RCC 7860 (cell line): ENCODE results near the gene KCNE1.

ENCODE experiments used
- DNase-seq: peaks from one replicate; pipeline ENCODE4 v3.0.0-alpha.2; 2015; ENCODE audit warnings: low spot score
- FAIRE-seq: peaks from 2 replicates; lab custom pipeline; 2012; peaks lifted over from hg19 to GRCh38; lab: Jason Lieb, UNC

The KCNE1 gene

DNA sequence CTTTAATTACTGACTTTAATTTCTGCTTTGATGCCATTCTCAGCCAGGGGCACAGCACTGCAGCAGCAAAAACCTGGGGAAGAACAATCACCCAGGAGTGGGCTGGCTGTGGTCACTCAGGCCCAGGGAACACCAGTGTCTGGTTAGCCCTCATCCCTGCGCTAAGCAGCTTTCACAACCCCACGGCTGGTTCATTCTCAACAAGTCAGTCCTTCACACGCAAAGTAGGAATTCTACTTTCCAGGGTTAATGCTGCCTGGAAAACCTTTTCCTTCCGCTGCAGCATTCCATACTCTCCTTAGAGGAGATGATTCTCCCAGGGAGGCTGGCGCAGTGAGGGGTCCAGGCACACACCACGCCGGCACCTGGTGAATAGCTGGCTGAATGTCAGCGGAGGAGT, 24.3 kb upstream of the KCNE1 start:
- no peak for FAIRE-seq
- no peak for DNase-seq

GRCh38 chr21:34535886-34536285, 23.9 kb upstream of the KCNE1 start:
- FAIRE-seq, result no peak
- DNase-seq, result no peak

- FAIRE-seq, result peak; percentile 46
These were observed 22.5 kb upstream of the KCNE1 start for GRCh38 chr21:34534522-34534921.

DNA sequence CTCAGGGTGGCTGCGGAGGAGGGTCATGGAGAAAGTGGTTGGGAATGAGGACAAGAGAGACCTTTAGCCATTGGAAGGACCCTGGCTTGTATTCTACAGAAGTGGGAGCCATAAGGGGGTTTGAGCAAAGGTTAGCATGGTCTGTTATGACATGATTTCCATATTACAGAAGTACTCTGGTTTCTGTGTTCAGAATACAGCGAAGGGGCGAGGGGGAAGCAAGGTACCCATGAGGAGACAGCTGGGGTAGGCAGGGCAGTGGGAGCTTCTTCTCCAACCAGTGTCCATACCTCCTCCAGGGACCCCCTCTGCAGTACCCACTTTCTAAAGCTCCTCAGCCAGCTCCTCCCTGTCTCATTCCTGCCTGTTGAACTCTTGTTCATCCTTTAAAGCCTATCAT, 21.9 kb upstream of the KCNE1 start:
- no peak for DNase-seq
- FAIRE-seq, result no peak

More at GRCh38 chr21:34534522-34534921, 22.5 kb upstream of the KCNE1 start:
- DNase-seq, result peak; percentile 70

GRCh38 chr21:34531399-34531798, 19.4 kb upstream of the KCNE1 start:
- DNase-seq (no peak), FAIRE-seq (no peak)

DNA sequence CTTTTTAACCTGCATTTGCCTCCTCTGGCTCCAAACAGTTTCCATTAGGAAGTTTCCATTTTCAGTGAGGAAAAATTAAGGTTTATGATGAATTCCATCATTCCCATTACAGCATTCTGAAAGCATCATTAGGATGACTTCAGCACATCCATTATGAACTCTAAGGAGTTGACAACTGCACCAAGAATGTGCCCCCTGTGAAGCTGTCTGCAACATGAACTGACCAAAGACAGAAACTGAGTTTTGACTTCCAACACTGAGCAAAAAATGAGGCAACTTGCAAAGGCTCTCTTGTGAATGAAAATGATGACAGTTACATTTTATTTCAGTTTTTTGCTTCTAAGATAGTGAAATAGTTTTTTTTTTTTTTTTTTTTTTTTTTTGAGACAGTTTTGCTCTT, 18.3 kb upstream of the KCNE1 start:
- no peak for FAIRE-seq

GRCh38 chr21:34528131-34528561, 16.1 kb upstream of the KCNE1 start:
- FAIRE-seq (no peak), DNase-seq (no peak)

More for the DNA sequence above, 18.3 kb upstream of the KCNE1 start:
- DNase-seq, result peak; percentile 60

DNA sequence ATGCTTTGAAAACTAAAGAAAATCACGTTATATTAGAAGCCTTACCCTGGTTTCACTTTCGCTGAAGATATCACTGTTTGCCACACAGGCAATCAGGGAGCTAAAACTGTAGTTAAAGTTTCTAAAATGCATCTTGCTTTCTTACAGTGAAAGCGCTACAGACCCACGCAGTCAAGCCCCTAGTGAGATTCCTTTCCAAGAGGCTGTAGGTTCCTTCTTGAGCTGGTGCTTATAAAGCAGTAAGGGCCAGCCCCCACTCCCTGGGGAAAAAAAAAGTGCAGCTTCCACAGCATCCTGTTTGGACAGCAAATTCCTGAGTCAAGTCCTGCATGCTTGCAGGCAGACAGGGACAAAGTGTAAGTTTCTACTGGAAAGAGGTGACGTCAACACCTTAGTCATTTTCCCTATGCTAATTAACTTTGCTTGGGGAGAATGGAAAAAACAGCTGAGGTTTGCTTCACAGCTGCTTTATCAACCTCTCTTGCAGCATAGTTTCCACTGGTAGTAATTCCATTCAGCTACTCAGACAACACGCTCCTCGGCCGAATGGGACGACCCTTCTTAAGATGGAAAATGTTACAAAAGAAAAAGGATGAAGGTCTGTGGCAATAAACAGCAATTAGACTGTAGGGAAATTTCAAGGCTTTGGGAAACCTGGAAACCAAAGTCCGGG, 14.7 kb upstream of the KCNE1 start:
- FAIRE-seq, result peak; percentile 95
- peak; percentile 97 for DNase-seq

- FAIRE-seq (no peak), DNase-seq (peak; percentile 11)
These were observed 14.2 kb upstream of the KCNE1 start for GRCh38 chr21:34526241-34526617.

- no peak for FAIRE-seq
- peak; percentile 45 for DNase-seq
These were observed 12.9 kb upstream of the KCNE1 start for GRCh38 chr21:34524646-34525601.

GRCh38 chr21:34523019-34523555, 11.1 kb upstream of the KCNE1 start:
- DNase-seq (no peak), FAIRE-seq (no peak)

- FAIRE-seq (no peak), DNase-seq (no peak)
These were observed 10.3 kb upstream of the KCNE1 start for GRCh38 chr21:34522284-34522683.

DNA sequence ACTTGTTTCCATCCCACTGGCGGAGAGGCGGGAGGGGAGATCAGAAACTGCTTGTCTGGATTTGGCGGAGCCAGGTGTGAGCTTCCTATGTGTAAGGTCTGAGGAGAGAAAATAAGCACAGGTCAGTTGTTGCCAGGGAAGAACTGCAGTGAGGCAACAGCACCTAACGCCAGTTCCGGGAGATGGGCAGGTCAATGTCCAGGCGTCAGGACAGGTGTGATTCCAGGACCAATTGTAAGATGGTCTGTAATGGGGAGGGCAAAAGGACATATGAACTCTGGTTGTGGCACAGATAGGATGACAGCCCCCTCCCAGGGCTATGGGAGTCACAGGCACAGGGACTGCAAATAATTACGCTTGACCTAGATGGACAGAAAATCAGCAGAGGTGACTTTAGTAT, 9.6 kb upstream of the KCNE1 start:
- FAIRE-seq (no peak), DNase-seq (no peak)

DNA sequence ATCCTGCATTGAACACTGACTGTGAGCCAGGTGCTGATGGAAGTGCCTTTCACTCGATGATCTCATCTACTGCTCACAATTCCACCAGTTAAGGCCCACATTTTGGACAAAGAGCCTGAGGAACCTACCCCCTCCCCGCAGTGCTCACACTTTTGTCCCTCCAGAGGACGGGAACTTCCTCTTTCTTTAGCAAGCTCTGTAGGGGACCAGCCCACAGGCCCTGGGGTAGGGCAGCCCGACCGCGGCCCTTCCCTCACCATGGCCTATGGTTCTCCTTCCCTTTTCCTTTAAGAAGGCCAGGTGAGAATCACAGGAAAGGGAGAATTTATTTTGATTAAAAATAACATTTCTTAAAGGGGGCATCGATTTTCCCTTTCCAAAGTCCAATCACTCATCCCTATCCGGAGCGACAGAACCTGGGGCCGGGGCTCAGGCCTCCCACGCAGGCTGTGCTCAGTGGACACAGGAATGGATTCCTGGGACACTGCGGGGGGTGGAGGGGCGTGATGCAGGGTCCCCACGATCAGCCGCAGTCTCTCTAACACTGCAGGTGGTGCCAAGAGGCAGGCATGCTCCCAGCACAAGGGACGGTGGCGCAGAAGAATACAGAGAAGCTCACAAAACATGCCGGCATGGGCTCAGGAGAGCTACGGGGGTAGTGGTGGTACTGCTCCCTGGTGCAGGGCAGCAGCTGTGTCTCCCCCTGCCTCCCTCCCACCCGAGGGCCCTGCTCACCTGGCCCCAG, 8.9 kb upstream of the KCNE1 start:
- DNase-seq (no peak), FAIRE-seq (no peak)

DNA sequence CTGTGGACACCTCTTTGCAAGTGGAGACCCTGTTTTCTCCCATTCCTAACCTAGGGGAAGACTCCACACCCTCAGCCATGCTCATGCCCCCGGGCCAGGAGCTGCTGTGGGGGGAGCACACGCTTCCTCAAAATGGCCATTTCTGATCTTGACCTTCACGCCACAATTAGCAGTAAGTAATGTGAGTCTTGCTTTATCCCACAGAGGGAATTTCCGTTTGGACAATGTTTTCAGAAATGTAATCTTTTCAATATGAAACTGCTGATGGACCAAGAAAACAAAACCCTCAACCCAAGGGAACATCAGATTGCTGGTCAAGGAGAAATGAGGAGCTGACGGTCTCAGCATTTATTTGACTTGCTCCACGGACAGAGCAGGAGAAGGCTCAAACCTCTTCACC, 8.3 kb upstream of the KCNE1 start:
- DNase-seq, result no peak
- no peak for FAIRE-seq

GRCh38 chr21:34519694-34520093, 7.7 kb upstream of the KCNE1 start:
- no peak for FAIRE-seq
- no peak for DNase-seq

- FAIRE-seq (no peak), DNase-seq (no peak)
These were observed 7.0 kb upstream of the KCNE1 start for GRCh38 chr21:34519016-34519415.

DNA sequence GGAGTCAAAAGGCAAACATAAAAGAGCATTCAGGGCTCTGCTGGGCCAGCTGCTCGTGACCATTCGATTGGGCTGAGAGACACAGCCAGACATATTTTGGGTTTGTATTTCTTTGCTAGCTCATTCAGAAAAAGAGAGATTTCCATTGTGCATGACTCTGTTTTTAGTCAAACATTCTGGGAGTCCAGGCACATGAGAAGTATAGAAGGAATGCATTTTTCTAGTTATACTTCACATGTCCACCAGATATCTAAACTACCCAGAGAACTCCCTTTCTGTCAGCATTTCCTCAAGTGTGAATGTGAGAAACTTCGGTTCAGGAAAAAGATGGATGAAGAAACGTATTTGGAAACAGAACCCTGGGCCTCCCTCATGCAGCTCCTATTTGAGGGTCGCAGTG, 6.3 kb upstream of the KCNE1 start:
- FAIRE-seq (no peak), DNase-seq (no peak)

DNA sequence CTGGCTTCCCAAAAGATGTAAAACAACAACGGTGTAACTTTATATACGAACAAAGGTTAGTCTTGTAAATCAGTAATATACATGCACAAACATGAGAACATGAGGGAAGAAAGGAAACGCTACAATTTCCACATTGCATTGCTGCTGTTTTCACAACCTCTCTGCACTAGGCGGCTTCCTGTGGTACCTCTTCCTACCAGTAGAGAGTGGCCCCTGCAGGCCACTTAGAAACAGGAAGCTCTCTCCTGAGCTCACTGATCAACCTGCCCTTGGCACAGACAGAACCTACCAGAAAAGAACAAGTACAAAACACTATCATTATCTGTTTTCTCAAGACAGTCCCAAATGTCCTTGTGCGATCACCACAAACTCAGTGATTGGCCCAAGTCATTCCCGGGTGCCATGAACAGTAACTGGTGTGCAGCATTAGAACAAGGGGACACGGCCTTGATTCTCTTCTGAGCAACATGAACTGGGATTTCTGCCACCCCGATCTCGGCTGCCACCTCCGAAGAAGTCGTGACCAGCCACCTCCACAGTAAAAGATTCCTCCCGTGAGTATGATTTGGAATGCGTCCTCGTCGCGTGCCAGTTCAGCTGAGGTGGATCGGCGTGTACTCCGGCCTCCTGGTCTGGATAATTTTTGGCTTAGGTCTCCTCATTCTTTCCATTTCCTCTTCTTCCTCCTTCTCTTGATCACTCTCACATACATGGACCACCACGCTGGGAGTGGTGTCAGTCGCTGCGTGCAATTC, 5.7 kb upstream of the KCNE1 start:
- FAIRE-seq (no peak), DNase-seq (no peak)

DNA sequence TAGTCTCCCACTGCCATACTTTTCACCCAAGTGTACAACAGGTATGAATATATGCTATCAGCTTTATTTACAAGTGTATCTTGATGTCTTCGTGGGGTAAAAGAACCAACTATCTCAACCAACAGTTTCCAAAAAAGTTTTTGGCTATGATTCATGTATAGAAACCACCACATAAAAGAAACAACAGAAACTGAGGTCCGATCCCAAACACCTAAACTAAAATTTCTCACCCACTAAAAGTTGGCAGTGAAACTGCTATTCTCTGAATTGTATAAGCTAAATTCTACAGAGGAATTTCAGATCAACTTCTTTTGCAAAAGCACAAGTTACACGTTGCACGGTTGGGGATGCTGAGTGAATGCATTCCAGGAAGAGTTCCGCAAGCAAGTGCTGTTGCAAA, 5.0 kb upstream of the KCNE1 start:
- FAIRE-seq (no peak), DNase-seq (no peak)
